GM23248 (cell line): ENCODE data around the gene MST1.

ENCODE experiments used
- EZH2 ChIP-seq: fragments of 200-600 bp; sonication (generic); IDR thresholded peaks from 2 replicates; pipeline ENCODE4 v1.6.1; 2018; ENCODE audit warnings: antibody characterized with exemption, mild to moderate bottlenecking; ENCODE audit not compliant: insufficient read depth, poor library complexity, severe bottlenecking
- EZH2phosphoT487 ChIP-seq: fragments of 200-600 bp; sonication (generic); IDR thresholded peaks from 2 replicates; pipeline ENCODE4 v1.6.1; 2018; ENCODE audit warnings: antibody characterized with exemption, moderate library complexity, mild to moderate bottlenecking, low read depth; ENCODE audit not compliant: insufficient read depth

DNA sequence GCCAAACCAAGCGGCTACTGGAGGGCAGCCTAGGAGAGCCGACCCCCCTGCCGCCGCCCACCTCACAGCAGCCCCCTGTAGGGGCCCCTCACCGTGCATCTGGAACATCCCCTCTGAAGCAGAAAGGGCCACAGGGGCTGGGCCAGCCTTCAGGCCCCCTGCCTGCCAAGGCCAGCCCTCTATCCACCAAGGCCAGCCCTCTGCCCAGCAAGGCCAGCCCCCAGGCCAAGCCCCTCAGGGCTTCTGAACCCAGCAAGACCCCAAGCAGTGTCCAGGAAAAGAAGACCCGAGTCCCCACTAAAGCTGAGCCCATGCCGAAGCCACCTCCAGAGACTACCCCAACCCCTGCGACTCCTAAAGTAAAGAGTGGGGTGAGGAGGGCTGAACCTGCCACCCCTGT is 38.6 kb downstream of the MST1 start:
- TF ChIP-seq EZH2phosphoT487 (no peak), EZH2 (no peak)
